HG03439 (cell line): ENCODE data around the gene MAPKAPK3.
"Not testable (repeated sequence)": the region's sequence is repeated elsewhere in the genome, so short reads cannot be mapped to it uniquely, and the experiment has no call there.

Source experiments
- ATAC-seq: cut with Tn5 transposase; IDR thresholded peaks from one replicate; pipeline ENCODE4 v1.9.1; 2021; ENCODE audit warnings: mild to moderate bottlenecking, moderate library complexity; ENCODE audit not compliant: unreplicated experiment

MAPKAPK3 gene

GRCh38 chr3:50676031-50676705 lies 59.2 kb downstream of the MAPKAPK3 start:
- no peak for ATAC-seq

GRCh38 chr3:50687127-50687751 lies 70.3 kb downstream of the MAPKAPK3 start:
- no peak for ATAC-seq

GRCh38 chr3:50687916-50688315 lies 71.0 kb downstream of the MAPKAPK3 start:
- no peak for ATAC-seq

GRCh38 chr3:50688602-50689001 lies 71.7 kb downstream of the MAPKAPK3 start:
- not testable (repeated sequence) for ATAC-seq

GRCh38 chr3:50689558-50689957 lies 72.6 kb downstream of the MAPKAPK3 start:
- no peak for ATAC-seq

- no peak for ATAC-seq
Observed at GRCh38 chr3:50695031-50695430, 78.1 kb downstream of the MAPKAPK3 start.

- no peak for ATAC-seq
Observed at GRCh38 chr3:50696276-50696675, 79.3 kb downstream of the MAPKAPK3 start.

GRCh38 chr3:50698269-50698668 lies 81.3 kb downstream of the MAPKAPK3 start:
- no peak for ATAC-seq
